Measurements from ENCODE around the gene POU5F1. TPM values are rescaled to one million over a fixed set of nuclear protein-coding genes. Genes with fewer than 3 reads are reported as not detected.
"Not testable (repeated sequence)": the region's sequence is repeated elsewhere in the genome, so short reads cannot be mapped to it uniquely, and the experiment has no call there.

POU5F1 gene
- total and polyA plus RNA-seq, 2 donors from 2014 or later: 7.9 to 19.9 TPM

DNA sequence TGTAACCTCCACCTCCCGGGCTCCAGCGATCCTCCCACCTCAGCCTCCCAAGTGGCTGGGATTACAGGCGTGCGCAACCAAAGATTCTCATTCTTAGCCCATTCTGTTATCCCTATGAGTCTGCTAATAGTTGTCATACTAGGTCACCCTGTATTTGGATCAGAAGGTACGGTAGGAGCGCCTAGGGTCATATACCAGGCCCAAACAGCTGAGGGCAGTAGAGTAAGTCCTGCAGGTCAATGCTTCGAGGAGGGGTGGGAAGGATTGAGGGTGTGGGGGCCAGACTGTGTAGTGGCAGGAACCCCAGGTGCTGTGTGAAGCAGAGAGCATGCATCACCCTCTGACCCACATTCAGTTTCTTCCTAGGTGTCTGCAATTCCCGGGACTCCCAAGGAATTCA lies 22.7 kb upstream of the POU5F1 start:
- TF ChIP-seq, protein P1, sequence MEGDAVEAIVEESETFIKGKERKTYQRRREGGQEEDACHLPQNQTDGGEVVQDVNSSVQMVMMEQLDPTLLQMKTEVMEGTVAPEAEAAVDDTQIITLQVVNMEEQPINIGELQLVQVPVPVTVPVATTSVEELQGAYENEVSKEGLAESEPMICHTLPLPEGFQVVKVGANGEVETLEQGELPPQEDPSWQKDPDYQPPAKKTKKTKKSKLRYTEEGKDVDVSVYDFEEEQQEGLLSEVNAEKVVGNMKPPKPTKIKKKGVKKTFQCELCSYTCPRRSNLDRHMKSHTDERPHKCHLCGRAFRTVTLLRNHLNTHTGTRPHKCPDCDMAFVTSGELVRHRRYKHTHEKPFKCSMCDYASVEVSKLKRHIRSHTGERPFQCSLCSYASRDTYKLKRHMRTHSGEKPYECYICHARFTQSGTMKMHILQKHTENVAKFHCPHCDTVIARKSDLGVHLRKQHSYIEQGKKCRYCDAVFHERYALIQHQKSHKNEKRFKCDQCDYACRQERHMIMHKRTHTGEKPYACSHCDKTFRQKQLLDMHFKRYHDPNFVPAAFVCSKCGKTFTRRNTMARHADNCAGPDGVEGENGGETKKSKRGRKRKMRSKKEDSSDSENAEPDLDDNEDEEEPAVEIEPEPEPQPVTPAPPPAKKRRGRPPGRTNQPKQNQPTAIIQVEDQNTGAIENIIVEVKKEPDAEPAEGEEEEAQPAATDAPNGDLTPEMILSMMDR (IDR thresholded peaks at IDR 0.05; ENCODE audit: borderline replicate concordance, extremely low read depth, insufficient read depth): no peak
- no peaks in the 10 kb centered on the region for H3K27me3 ChIP-seq (ENCODE audit: control insufficient read depth, insufficient read depth, low read length)
- peaks cover 0 to 3% (median 0%) of the 10 kb centered on the region in 3 donors for H3K4me1 ChIP-seq (ENCODE audit: control insufficient read depth in 2 of 3, insufficient read depth in 2 of 3, low read depth in 1 of 3, low read length in 3 of 3)
- DNase-seq: no peak
- H3K9me3 ChIP-seq (ENCODE audit: control insufficient read depth in 2 of 3, insufficient read depth in 1 of 3, low read length in 3 of 3): no peaks in the 10 kb centered on the region
- H3K36me3 ChIP-seq (ENCODE audit: control insufficient read depth in 2 of 3, insufficient read depth in 3 of 3, low read length in 3 of 3): no peaks in the 10 kb centered on the region
- no peak overlapping the region for H3K4me3 ChIP-seq (ENCODE audit: low read length in 3 of 3)
- no peak overlapping the region for H3K9ac ChIP-seq (ENCODE audit: low read length in 3 of 3)
- no peak overlapping the region for H3K27ac ChIP-seq (ENCODE audit: low read depth in 2 of 2, low read length in 2 of 2)
- intact Hi-C loops (cut with DNase I): loop anchor here (5.0 kb wide), 1 partner anchor 56 kb away; the partner anchor contains the start of gene PSORS1C2
- no peak for FAIRE-seq

DNA sequence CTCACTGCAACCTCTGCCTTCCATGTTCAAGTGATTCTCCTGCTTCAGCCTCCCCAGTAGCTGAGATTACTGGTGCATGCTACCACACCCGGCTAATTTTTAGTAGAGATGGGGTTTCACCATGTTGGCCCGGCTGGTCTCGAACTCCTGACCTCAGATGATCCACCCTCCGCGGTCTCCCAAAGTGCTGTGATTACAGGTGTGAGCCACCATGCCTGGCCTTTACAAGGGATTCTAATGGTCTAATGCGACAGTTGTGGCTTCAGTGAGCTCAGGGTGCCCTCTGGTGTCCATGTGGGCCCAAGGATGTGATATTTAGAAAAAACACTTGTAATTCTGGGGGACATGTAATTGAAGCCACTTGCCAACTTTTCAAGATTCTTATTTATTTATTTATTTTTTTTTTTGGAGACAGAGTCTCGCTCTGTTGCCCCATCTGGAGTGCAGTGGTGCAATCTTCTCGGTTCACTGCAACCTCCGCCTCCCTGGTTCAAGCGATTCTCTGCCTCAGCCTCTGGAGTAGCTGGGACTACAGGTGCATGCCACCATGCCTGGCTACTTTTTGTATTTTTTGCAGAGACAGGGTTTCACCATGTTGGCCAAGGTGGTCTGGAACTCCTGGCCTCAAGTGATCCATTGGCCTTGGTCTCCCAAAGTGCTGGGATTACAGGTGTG lies 22.1 kb upstream of the POU5F1 start:
- peak in 4 of 5 donors; percentile 73 to 82 (median 77) for DNase-seq
- not testable (repeated sequence) for H3K4me1 ChIP-seq (ENCODE audit: control insufficient read depth in 2 of 3, insufficient read depth in 2 of 3, low read depth in 1 of 3, low read length in 3 of 3); H3K27ac ChIP-seq (ENCODE audit: low read depth in 2 of 2, low read length in 2 of 2); H3K4me3 ChIP-seq (ENCODE audit: low read length in 3 of 3); H3K9ac ChIP-seq (ENCODE audit: low read length in 3 of 3); H3K27me3 ChIP-seq (ENCODE audit: control insufficient read depth, insufficient read depth, low read length); H3K9me3 ChIP-seq (ENCODE audit: control insufficient read depth in 2 of 3, insufficient read depth in 1 of 3, low read length in 3 of 3); H3K36me3 ChIP-seq (ENCODE audit: control insufficient read depth in 2 of 3, insufficient read depth in 3 of 3, low read length in 3 of 3); FAIRE-seq
- intact Hi-C loops (cut with DNase I): loop anchor here (5.0 kb wide), 1 partner anchor 55 kb away; the partner anchor contains the start of gene PSORS1C2
- TF ChIP-seq, protein P1 (IDR thresholded peaks at IDR 0.05; ENCODE audit: borderline replicate concordance, extremely low read depth, insufficient read depth): peak; percentile 86

DNA sequence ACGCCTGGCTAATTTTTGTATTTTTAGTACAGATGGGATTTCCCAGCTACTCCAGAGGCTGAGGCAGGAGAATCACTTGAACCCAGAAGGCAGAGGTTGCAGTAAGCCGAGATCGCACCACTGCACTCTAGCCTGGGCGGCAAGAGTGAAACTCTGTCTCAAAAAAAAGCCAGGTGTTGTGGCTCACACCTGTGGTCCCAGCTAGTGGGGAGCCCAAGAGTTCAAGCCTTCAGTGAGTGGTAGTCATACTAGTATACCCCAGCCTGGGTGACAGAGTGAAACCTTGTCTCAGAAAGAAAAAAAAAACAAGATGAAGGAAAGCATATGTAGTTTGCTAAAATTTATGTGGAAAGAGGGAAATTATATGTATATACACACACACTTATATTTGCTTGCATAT lies 20.0 kb upstream of the POU5F1 start:
- no peaks in the 10 kb centered on the region for H3K9me3 ChIP-seq (ENCODE audit: control insufficient read depth in 2 of 3, insufficient read depth in 1 of 3, low read length in 3 of 3)
- H3K9ac ChIP-seq (ENCODE audit: low read length in 3 of 3): no peak overlapping the region
- peaks cover 0 to 3% (median 2%) of the 10 kb centered on the region in 3 donors for H3K4me1 ChIP-seq (ENCODE audit: control insufficient read depth in 2 of 3, insufficient read depth in 2 of 3, low read depth in 1 of 3, low read length in 3 of 3)
- H3K36me3 ChIP-seq (ENCODE audit: control insufficient read depth in 2 of 3, insufficient read depth in 3 of 3, low read length in 3 of 3): no peaks in the 10 kb centered on the region
- TF ChIP-seq, protein P1 (IDR thresholded peaks at IDR 0.05; ENCODE audit: borderline replicate concordance, extremely low read depth, insufficient read depth): no peak
- FAIRE-seq (no peak), DNase-seq (no peak)
- intact Hi-C loops (cut with DNase I): loop anchor here (5.0 kb wide), 1 partner anchor 53 kb away; the partner anchor contains the start of gene PSORS1C2
- H3K27me3 ChIP-seq (ENCODE audit: control insufficient read depth, insufficient read depth, low read length): no peaks in the 10 kb centered on the region
- no peak overlapping the region for H3K4me3 ChIP-seq (ENCODE audit: low read length in 3 of 3)
- no peak overlapping the region for H3K27ac ChIP-seq (ENCODE audit: low read depth in 2 of 2, low read length in 2 of 2)

DNA sequence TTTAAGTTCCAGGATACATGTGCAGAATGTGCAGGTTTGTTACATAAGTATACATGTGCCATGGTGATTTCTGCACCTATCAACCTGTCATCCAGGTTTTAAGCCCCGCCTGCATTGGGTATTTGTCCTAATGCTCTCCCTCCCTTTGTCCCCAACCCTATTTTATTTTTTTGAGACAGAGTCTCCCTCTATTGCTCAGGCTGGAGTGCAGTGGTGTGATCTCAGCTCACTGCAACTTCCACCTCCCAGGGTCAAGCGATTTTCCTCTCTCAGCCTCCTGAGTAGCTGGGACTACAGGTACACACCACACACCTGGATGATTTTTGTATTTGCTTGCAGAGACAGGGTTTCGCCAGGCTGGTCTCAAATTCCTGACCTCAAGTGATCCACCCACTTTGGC lies 18.7 kb upstream of the POU5F1 start:
- H3K27ac ChIP-seq (ENCODE audit: low read depth in 2 of 2, low read length in 2 of 2): not testable (repeated sequence)

More for the DNA sequence above, 18.7 kb upstream of the POU5F1 start:
- H3K9ac ChIP-seq (ENCODE audit: low read length in 3 of 3); intact Hi-C loops (cut with DNase I); FAIRE-seq; DNase-seq; H3K27me3 ChIP-seq (ENCODE audit: control insufficient read depth, insufficient read depth, low read length); H3K4me1 ChIP-seq (ENCODE audit: control insufficient read depth in 2 of 3, insufficient read depth in 2 of 3, low read depth in 1 of 3, low read length in 3 of 3); H3K36me3 ChIP-seq (ENCODE audit: control insufficient read depth in 2 of 3, insufficient read depth in 3 of 3, low read length in 3 of 3); H3K4me3 ChIP-seq (ENCODE audit: low read length in 3 of 3); H3K9me3 ChIP-seq (ENCODE audit: control insufficient read depth in 2 of 3, insufficient read depth in 1 of 3, low read length in 3 of 3): not testable (repeated sequence)

All from kidney (tissue), 14 donors.